Brain pericyte (primary cell): ENCODE measurements around the gene UQCR10.

Experiments
- DNase-seq: peaks from one replicate; pipeline ENCODE4 v3.0.0-alpha.2; 2012; ENCODE audit warnings: low read depth, low spot score

UQCR10 gene

DNA sequence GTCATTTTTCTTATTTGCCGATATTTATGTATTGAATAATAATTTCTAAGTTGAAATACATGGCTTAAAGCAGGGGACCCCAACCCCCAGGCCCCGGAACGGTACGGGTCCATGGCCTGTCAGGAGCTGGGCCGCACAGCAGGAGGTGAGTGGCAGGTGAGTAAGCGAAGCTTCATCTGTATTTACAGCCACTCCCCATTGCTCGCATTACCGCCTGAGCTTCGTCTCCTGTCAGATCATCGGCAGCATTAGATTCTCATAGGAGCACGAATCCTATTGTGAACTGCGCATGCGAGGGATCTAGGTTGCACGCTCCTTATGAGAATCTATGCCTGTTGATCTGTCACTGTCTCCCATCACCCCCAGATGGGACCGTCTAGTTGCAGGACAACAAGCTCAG, 4.9 kb upstream of the UQCR10 start:
- DNase-seq = no peak

DNA sequence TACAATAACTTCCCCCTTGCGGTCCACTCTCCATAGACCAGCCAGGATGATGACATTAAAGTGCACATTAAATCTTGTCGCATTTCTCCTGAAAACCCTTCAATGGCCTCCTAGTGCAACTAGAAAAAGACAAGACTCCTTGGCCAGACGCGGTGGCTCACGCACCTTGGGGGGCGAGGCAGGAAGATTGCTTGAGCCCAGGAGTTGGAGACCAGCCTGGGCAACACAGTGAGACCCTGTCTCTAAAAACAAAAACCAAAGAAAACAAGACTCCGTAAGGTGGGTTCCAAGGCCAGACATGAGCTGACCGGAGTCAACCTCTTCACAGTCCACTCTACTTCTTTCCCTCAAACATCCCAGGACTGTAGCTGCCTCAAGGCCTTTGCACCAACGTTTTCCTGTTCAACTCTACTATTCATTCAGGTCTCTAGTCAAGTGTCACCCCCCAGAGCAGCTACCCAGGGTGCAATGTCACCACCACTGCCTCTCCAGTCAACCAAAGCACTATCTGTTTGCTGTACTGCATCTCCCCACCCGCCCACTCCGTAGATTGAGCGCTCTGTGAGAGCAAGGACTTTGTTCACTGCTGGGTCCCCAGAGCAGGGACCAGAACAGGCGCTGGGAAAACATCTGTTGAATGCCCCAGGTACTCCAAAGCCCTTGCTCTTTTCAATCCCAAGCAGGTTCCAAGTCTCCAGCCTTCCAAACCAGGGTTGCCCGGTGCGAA, 1.1 kb upstream of the UQCR10 start:
- no peak for DNase-seq

DNA sequence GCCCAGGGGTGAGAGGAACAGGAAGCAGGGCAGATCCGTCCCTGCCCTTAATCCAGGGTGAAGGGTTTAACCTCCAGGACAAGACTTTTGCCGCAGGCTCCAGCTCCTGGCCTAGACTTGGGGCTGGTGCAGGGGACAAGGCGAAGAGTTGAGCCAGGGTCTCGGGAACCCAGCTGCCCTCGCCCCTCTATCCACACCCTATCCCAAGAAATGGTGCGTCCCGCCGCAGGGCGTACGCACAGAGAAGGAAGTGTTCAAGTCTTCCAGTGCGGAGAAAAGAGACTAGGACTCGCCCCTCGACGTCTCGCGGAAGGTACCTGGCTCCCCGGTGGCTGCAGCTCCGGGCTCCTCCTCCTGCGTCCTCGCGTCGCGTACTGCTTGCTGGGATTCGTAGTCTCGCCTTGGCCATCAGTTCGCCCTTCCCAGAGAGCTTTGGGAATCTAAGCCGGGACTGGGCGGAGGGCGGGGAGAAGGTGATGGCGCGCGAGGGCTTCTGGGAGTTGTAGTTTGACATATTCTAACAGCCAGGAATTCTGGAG, 468 bp upstream of the UQCR10 start, which contains the start of gene ZMAT5:
TSS of gene ZMAT5 (minus strand) at position 376 of the 539 bp plus-strand sequence. CDS start 18,463 bp downstream, outside the sequence.
- peak; percentile 82 for DNase-seq

DNA sequence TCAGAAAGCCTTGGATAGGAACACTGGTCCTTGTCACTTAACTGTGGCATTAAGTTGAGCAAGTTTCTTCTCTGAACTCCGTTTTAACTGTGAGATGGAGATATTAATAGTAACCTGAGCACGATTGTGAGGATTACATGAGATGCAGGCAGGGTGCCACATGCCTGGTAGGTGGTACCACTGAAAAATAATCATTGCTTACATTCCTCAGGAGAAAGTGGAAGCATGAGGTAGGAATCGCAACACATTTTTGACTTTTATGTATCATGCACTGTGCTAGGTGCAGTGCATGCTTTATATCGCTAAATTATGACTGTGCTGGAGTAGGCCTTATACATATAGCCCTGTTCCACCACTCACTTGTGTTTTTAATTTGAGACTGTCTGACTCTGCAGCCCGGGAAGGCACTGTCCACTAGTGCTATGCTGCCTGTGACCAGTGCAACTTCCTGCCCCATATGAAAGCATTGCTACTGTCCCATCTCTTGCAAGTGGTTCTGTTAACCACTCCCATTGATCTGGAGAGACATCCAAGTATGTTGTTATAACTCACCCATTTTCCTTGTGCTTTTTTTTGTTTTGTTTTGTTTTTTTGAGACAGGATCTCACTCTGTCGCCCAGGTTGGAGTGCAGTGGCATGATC, 1.0 kb downstream of the UQCR10 start:
- DNase-seq = no peak

- no peak for DNase-seq
Measured at GRCh38 chr22:29769723-29770321, 2.7 kb downstream of the UQCR10 start.

GRCh38 chr22:29772170-29772641, 5.0 kb downstream of the UQCR10 start:
- DNase-seq = no peak

GRCh38 chr22:29773233-29773632, 6.1 kb downstream of the UQCR10 start:
- no peak for DNase-seq

GRCh38 chr22:29780220-29780619, 13.1 kb downstream of the UQCR10 start:
- DNase-seq = no peak

- DNase-seq = no peak
Measured at GRCh38 chr22:29780748-29781676, 13.8 kb downstream of the UQCR10 start.

GRCh38 chr22:29782061-29782845, 15.1 kb downstream of the UQCR10 start:
- no peak for DNase-seq

DNA sequence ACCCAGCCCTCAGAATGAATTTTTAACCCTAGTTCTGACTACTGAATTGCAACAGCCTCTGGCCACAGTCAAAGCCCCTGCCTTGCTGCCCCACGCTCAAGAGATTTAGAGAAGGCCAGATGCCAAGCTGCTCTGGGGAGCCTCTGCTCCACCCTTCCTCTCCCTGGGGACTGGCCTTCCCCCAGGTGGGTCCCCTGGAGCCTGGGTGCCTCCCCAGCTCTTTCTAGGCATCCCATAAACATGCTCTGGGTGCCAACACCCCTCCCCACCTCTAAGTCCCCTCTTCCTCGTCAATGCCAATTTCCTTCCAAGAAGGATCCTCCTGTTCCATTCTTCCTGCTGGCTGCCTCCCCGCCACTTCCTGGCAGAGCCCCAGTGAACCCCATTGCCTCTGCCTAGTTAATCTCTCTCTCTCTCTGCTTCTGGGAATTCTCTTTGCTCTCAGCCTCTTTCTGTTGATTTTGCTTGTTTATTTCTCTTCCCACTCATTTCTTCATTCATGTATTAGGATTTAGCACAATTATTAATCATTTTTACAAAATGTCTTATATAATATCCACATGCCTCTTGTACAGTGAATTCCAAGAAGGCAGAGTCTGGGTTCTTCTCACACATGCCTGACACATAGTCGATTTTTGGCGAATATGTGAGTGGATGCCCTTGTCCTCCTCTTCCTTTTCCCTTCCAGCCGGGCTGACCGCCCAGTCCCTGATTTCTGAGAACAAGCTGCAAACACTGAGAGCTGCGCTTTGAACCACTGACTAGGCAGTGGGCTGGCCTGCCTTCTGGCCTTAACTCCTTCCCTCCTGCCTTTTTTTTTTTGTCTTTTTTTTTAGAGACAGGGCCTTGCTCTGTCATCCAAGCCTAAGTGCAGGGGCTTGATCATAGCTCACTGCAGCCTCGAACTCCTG, 17.5 kb downstream of the UQCR10 start:
- DNase-seq = no peak

DNA sequence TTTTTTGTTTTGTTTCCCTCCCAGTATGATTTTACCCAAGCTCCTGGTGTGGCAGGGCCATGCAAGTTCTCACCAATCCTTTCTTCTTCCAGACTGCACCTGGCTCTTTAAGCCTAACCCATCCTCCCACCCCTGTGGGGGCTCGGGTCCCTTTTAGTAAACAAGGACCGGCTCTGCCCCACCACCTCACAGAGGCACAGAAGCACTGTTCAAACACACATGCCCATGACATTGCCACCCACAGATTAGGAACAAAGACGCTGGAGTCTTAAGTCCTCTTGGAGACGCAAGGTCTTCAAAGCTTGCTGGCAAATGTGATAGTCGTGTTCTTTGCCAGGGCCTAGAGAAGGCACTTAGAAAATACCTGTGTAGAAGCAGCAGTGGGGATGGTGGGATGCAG, 18.9 kb downstream of the UQCR10 start:
- DNase-seq = no peak

DNA sequence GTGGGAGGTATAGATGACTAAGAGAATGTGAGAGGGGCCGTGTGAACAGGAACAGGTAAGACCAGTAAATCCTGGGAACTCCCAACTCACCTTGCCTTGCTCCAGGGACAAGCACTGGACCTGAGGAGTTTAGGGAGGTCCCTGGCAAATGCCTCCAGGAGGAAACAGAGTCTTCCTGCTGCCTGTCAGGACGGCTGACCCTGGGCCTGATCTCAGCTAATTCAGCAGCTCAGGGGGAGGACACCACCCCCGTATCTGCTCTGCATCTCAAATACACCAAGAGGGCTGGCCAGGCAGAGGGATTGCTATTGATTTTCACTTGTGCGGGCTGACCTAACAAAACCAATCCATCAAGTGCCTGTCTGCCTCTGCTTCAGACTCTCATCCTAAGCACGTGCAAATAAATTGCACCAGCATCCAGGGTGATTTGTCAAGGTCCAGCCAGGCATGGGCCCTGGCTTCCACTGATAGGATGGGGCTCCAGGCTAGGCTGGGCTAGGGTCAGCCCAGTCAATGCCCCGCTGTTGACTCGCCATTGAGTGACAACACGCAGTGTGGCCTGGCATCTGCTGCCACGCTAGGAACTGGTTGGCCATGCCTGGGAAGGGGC, 20.3 kb downstream of the UQCR10 start:
- no peak for DNase-seq

GRCh38 chr22:29788339-29789279, 21.4 kb downstream of the UQCR10 start:
- no peak for DNase-seq

GRCh38 chr22:29790061-29790460, 22.9 kb downstream of the UQCR10 start:
- no peak for DNase-seq

DNA sequence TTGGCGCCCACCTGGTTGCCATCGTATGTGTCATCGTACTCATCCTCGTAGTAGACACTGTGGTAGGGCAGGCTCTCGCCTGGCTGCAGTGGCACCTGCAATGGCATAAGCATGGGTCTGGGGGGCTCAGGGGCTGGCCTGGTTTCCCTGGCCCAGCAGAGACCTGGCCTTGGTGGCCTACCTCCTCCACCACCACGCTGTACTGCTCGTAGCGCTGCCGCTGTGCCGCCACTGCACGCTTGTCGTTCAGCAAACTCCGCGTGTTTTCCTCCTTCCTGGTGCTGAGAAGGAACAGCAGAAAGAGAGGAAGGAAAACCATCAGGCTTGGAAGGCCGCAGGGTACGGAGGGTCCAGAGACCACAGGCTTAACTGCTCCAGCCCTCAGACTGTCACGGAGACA, 26.2 kb downstream of the UQCR10 start:
- no peak for DNase-seq

DNA sequence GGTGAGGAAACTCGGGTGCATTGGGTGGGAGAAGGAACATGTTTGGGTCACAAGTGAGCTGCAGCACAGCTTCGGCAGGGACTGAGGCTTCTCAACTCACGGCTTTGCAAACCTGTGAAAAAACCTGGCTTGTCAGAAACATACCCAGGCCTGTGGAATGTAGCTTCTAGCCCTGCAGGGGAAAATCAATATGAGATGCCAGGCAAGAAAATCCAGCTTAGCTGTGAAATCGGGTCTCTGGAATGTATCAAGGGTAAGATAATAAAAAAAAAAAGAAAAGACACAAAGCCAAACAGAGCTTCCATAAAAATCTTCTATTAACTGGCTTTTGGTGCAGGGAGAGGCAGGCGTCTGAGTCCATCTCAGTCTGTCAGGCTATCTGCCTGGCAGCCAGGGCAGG, 28.5 kb downstream of the UQCR10 start:
- DNase-seq = no peak

DNA sequence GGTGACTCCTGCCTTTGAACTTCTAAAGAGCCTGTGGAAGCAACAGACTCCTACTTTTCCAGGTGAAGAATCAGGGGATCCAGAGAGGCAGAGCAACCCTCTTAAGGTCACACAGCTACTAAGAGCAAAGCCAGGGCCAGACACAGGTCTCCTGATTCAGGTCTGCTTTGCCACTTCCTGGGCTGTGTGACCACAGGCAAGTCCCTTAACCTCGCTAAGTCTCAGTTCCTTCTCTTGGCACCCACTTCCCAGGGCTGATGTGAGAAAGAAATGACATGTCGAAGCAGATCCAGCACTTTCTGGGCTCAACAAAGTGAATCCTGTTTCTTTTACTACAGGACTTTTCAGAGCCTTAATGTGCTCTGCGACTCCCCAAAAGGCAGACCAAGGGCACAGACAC, 30.2 kb downstream of the UQCR10 start:
- DNase-seq = no peak
